ENCODE data around the gene WSCD1.

DNA sequence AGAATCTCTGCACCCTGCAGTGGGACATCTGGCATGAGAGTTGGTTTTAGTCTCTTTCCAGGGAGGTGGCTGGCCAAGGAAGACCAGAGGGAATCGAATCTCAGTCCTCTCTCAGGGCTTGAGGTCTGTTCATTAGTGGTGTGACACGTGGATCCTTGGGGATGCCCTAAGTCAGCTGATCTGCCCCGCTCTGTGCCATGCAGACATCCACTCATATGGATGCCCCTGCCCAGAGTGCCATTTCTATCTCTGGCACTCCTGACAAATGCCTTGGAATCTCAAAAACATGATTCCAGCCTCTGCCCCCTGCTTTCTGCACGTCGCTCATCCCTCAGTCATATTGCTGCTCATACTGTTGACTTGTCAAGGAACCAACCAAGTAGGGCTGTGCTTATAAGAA lies 38.8 kb downstream of the WSCD1 start:
- TF ChIP-seq EZH2 (IDR thresholded peaks at IDR 0.05; ENCODE audit: borderline replicate concordance, insufficient read depth, low read depth, low read length, poor library complexity, severe bottlenecking), result no peak
- TF ChIP-seq, protein P1, sequence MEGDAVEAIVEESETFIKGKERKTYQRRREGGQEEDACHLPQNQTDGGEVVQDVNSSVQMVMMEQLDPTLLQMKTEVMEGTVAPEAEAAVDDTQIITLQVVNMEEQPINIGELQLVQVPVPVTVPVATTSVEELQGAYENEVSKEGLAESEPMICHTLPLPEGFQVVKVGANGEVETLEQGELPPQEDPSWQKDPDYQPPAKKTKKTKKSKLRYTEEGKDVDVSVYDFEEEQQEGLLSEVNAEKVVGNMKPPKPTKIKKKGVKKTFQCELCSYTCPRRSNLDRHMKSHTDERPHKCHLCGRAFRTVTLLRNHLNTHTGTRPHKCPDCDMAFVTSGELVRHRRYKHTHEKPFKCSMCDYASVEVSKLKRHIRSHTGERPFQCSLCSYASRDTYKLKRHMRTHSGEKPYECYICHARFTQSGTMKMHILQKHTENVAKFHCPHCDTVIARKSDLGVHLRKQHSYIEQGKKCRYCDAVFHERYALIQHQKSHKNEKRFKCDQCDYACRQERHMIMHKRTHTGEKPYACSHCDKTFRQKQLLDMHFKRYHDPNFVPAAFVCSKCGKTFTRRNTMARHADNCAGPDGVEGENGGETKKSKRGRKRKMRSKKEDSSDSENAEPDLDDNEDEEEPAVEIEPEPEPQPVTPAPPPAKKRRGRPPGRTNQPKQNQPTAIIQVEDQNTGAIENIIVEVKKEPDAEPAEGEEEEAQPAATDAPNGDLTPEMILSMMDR (IDR thresholded peaks at IDR 0.05), result no peak
